ENCODE measurements around the gene TDO2. TPM values are rescaled to one million over a fixed set of nuclear protein-coding genes. Genes with fewer than 3 reads are reported as not detected.
"Not testable (repeated sequence)": the region's sequence is repeated elsewhere in the genome, so short reads cannot be mapped to it uniquely, and the experiment has no call there.

The TDO2 gene
- total RNA-seq, 1 donor from 2014 or later = 3.0 TPM

DNA sequence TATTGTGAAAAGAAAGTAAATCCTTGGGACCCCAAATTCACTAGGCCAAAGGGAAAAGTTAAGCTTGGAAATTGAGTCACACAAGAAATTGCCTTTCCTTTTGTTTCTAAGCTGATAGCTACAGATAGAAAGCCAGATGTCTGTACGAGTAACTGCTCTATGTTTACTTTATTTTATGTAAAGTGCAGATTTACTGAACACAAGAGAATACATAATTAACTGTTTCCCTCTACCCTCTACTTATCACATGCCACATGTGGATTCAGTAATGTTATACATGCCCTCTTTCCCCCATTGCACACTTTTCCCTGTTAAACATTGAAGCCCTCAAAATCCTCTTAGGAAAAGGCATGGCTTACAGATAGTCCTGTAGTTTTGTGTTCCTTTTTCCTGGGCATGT is 16.5 kb upstream of the TDO2 start:
- Histone ChIP-seq H3K9me3 (no peaks in the 10 kb centered on the region), H3K27ac (no peak overlapping the region), H3K4me1 (no peaks in the 10 kb centered on the region), H3K36me3 (no peaks in the 10 kb centered on the region), H3K27me3 (no peaks in the 10 kb centered on the region), H3K4me3 (no peak overlapping the region)
- DNase-seq (no peak), ATAC-seq (no peak)
- intact Hi-C loops (cut with DNase I) = no loop called here
- TF ChIP-seq, protein P1, sequence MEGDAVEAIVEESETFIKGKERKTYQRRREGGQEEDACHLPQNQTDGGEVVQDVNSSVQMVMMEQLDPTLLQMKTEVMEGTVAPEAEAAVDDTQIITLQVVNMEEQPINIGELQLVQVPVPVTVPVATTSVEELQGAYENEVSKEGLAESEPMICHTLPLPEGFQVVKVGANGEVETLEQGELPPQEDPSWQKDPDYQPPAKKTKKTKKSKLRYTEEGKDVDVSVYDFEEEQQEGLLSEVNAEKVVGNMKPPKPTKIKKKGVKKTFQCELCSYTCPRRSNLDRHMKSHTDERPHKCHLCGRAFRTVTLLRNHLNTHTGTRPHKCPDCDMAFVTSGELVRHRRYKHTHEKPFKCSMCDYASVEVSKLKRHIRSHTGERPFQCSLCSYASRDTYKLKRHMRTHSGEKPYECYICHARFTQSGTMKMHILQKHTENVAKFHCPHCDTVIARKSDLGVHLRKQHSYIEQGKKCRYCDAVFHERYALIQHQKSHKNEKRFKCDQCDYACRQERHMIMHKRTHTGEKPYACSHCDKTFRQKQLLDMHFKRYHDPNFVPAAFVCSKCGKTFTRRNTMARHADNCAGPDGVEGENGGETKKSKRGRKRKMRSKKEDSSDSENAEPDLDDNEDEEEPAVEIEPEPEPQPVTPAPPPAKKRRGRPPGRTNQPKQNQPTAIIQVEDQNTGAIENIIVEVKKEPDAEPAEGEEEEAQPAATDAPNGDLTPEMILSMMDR (IDR thresholded peaks at IDR 0.05) = no peak

DNA sequence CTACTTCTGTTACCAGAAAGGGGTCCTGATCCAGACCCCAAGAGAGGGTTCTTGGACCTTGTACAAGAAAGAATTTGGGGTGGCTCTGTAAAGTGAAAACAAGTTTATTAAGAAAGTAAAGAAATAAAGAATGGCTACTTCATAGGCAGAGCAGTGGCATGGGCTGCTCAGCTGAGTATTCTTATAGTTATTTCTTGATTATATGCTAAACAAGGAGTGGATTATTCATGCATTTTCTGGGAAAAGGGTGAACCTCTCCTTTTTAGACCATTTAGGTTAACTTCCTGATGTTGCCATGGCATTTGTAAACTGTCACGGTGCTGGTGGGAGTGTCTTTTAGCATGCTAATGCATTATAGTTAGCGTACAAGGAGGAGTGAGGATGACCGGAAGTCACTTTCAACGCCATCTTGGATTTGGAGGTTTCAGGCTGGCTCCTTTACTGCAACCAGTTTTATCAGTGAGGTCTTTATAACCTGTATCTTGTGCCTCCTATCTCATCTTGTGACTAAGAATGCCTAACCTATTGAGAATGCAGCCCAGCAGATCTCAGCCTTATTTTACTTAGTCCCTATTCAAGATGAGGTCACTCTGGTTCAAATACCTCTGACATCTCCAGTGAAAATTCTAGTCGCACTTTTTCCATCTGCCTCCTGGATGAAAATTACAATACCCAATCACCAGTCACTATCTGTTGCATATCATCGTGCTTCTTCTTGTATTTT is 15.5 kb upstream of the TDO2 start:
- Histone ChIP-seq H3K4me1 (no peaks in the 10 kb centered on the region), H3K27me3 (no peaks in the 10 kb centered on the region), H3K4me3 (no peak overlapping the region), H3K36me3 (no peaks in the 10 kb centered on the region), H3K9me3 (no peaks in the 10 kb centered on the region), H3K27ac (no peak overlapping the region)
- TF ChIP-seq, protein P1 (IDR thresholded peaks at IDR 0.05) = no peak
- intact Hi-C loops (cut with DNase I) = no loop called here
- ATAC-seq (no peak), DNase-seq (no peak)

DNA sequence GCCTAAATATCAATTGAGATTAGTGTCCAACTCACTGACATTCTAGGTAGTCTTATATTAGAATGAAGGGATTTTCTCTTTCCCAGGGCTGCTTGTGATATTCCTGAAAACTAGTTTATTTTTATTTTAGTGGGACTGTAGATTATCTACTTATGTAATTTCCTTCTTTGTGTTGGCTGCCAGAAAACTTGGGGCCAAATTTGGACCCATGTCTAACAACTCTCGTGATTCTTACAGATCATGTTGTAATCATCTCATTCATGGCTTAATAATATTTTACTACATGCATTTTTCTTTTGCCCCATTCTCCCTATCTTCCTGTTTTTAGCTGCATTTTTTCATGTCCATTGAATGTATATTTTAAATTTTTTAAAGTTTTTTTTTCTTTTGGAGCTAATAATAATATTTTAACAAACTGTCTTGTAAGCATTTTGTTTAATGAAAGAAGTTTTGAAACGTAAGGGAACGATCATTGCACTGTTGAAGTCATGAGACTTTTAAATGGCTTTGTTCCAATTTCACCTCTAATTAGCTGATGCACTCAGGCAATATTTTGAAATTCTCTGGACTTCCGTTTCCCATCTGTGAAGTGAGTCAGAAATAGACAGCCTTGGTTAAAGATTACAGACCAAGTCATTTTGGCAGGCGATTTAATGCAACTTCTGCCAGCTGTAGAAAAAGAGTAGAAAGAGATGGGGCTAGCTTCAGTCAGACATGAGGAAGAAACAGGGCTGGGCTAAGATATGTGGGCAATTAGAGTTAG is 14.3 kb upstream of the TDO2 start:
- DNase-seq (no peak), ATAC-seq (peak; percentile 81)
- Histone ChIP-seq H3K27me3 (no peaks in the 10 kb centered on the region), H3K9me3 (no peaks in the 10 kb centered on the region), H3K27ac (no peak overlapping the region), H3K36me3 (no peaks in the 10 kb centered on the region), H3K4me1 (no peaks in the 10 kb centered on the region), H3K4me3 (no peak overlapping the region)
- TF ChIP-seq, protein P1 (IDR thresholded peaks at IDR 0.05) = no peak
- intact Hi-C loops (cut with DNase I) = no loop called here

DNA sequence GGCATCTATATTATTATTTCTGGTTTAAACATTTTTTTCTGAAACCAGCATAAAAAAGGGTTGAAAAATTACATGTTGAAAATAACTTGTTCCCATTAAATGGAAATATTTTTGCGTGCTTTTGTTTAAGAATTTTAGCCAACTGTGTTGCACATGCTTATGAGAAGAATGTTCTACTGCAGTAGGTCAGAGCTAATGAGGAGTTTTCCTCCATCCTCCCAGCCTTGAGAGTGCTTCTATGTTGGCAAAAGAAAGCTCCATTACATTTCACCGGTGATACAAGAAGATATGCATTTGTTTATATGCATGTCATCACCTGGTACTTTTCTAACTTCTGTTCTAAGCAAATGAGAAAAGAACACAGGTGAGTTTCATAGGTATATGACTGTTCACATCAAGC is 13.6 kb upstream of the TDO2 start:
- Histone ChIP-seq H3K27me3 (no peaks in the 10 kb centered on the region), H3K4me3 (no peak overlapping the region), H3K27ac (no peak overlapping the region), H3K36me3 (no peaks in the 10 kb centered on the region), H3K4me1 (no peaks in the 10 kb centered on the region), H3K9me3 (no peaks in the 10 kb centered on the region)
- ATAC-seq (no peak), DNase-seq (no peak)
- TF ChIP-seq, protein P1 (IDR thresholded peaks at IDR 0.05) = no peak
- intact Hi-C loops (cut with DNase I) = no loop called here

DNA sequence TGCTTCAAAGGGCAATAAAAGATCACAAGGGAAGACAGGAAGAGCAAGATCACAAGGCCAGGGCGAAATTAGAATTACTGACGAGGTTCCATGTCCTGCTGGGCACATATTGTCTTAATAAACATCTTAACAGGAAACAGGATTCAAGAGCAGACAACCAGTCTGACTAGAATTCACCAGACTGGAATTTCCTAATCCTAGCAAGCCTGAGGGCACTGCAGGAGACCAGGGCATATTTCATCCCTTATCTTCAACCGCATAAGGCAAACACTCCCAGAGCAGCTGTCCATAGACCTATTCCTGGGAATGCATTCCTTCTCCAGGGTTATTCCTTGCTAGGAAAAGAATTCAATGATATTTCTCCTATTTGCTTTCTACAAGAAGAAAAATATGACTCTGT is 12.4 kb upstream of the TDO2 start:
- intact Hi-C loops (cut with DNase I) = no loop called here
- ATAC-seq (no peak), DNase-seq (no peak)
- no peak overlapping the region for H3K27ac ChIP-seq
- H3K27me3 ChIP-seq = no peaks in the 10 kb centered on the region
- H3K9me3 ChIP-seq = no peaks in the 10 kb centered on the region
- H3K36me3 ChIP-seq = no peaks in the 10 kb centered on the region
- TF ChIP-seq, protein P1 (IDR thresholded peaks at IDR 0.05) = no peak
- no peak overlapping the region for H3K4me3 ChIP-seq
- no peaks in the 10 kb centered on the region for H3K4me1 ChIP-seq

DNA sequence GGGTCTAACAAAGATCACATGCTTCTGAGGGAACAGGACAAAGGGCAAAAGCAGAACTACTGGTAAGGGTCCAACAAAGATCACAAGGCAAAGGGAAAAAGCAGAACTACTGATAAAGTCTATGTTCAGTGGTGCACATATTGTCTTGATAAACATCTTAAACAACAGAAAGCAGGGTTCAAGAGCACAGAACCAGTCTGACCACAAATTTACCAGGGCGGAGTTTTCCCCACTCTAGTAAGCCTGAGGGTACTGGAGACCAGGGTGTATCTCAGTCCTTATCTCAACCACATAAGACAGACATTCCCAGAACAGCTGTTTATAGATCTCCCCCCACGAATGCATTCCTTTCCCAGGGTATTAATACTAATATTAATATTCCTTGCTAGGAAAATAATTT is 5.1 kb upstream of the TDO2 start:
- H3K27ac ChIP-seq; DNase-seq; H3K27me3 ChIP-seq; H3K9me3 ChIP-seq; H3K4me1 ChIP-seq; H3K36me3 ChIP-seq; H3K4me3 ChIP-seq; intact Hi-C loops (cut with DNase I); ATAC-seq: not testable (repeated sequence)
